Testis (tissue), 3 donors: ENCODE results near the gene MOV10L1. TPM values are rescaled to one million over a fixed set of nuclear protein-coding genes. Genes with fewer than 3 reads are reported as not detected.

ENCODE experiments used
- DNase-seq: peaks from one replicate; pipeline ENCODE4 v3.0.0-alpha.2; 2019
- H3K27ac ChIP-seq, 2 donors: fragments of 200-600 bp; sonication (generic); one replicate each; pipeline ENCODE4 v1.5.1; 2019
- H3K27me3 ChIP-seq: fragments of 200-600 bp; sonication (generic); one replicate; pipeline ENCODE4 v1.5.1; 2019
- H3K36me3 ChIP-seq: fragments of 200-600 bp; sonication (generic); one replicate; pipeline ENCODE4 v1.5.1; 2017; ENCODE audit warnings: low read depth; ENCODE audit errors: missing control alignments
- H3K4me1 ChIP-seq: fragments of 200-600 bp; sonication (generic); one replicate; pipeline ENCODE4 v1.5.1; 2019
- H3K4me3 ChIP-seq, 2 donors: fragments of 200-600 bp; sonication (generic); one replicate each; pipeline ENCODE4 v1.5.1; 2017 to 2019
- H3K9me3 ChIP-seq: fragments of 200-600 bp; sonication (generic); one replicate; pipeline ENCODE4 v1.5.1; 2017
- CTCF ChIP-seq, 3 experiments: fragments of 450-650 bp in 2 of 3; fragments of 200-600 bp in 1 of 3; sonication (generic) in 1 of 3; IDR thresholded peaks; one replicate each; pipeline ENCODE4 v1.5.1; 2016 to 2019; ENCODE audit warnings: antibody characterized with exemption in 3 of 3, mild to moderate bottlenecking in 2 of 3, moderate library complexity in 1 of 3
- POLR2A ChIP-seq: fragments of 450-650 bp; IDR thresholded peaks from one replicate; pipeline ENCODE4 v1.6.1; 2017; ENCODE audit warnings: antibody characterized with exemption, mild to moderate bottlenecking, moderate library complexity
- WGBS, 2 donors: methylation state at CpG; one replicate each; pipeline ENCODE4 v1.1.5; 2018; 5-methylcytosine and 5-hydroxymethylcytosine counted together
- intact Hi-C: fragments of 100-400 bp; cut with DNase I; formaldehyde crosslinking; loops from one replicate; pipeline ENCODE4 v1.15.1; 2023; ENCODE audit warnings: low total_unique reads
- polyA plus RNA-seq: library from polyadenylated mRNA; stranded (reverse); fragments of 350-450 nt; fragmentation: Illumina TruSeq; extraction: RNeasy Lipid Tissue Mini Kit (QIAGEN cat#74804); gene quantifications from one replicate; pipeline ENCODE4 v1.2.3, GENCODE V29; 2014; ENCODE audit warnings: low read depth, low replicate concordance; ENCODE audit not compliant: insufficient read depth
- total RNA-seq, 2 donors: library from RNA; depleted of rRNA; stranded (reverse); fragments of >200 nt; gene quantifications; one replicate each; pipeline ENCODE4 v1.2.3, GENCODE V29; 2016

Gene MOV10L1
- total and polyA plus RNA-seq, 3 donors from 2014 or later: 48.4 to 73.3 (median 62.4) TPM

GRCh38 chr22:50175191-50175461 lies 85.3 kb downstream of the MOV10L1 start:
- Histone ChIP-seq H3K4me3 (no peak overlapping the region), H3K27me3 (no peaks in the 10 kb centered on the region), H3K27ac (no peak overlapping the region), H3K4me1 (no peaks in the 10 kb centered on the region), H3K9me3 (no peaks in the 10 kb centered on the region), H3K36me3 (no peaks in the 10 kb centered on the region)
- intact Hi-C loops: no loop called here
- no peak for DNase-seq
- 75 to 94% methylated on average over 1 to 2 of the region's 6 CpGs for WGBS, 2 donors
- TF ChIP-seq CTCF (IDR thresholded peaks at IDR 0.05): no peak

- no peaks in the 10 kb centered on the region for H3K27me3 ChIP-seq
- intact Hi-C loops: no loop called here
- WGBS, 2 donors: 70 to 73% methylated on average over 16 to 25 of the region's 27 CpGs
Observed at GRCh38 chr22:50175921-50176849, 86.4 kb downstream of the MOV10L1 start.

GRCh38 chr22:50176850-50177536 lies 87.2 kb downstream of the MOV10L1 start:
- H3K9me3 ChIP-seq: no peaks in the 10 kb centered on the region
- no peaks in the 10 kb centered on the region for H3K4me1 ChIP-seq
- intact Hi-C loops: no loop called here
- H3K4me3 ChIP-seq: peak overlapping the region in 1 of 2 donors; percentile 38
- TF ChIP-seq CTCF (IDR thresholded peaks at IDR 0.05) (no peak), POLR2A (no peak)
- 79 to 91% methylated on average over 58 to 76 of the region's 76 CpGs for WGBS, 2 donors
- H3K27me3 ChIP-seq: no peaks in the 10 kb centered on the region
- H3K36me3 ChIP-seq: no peaks in the 10 kb centered on the region
- H3K27ac ChIP-seq: no peak overlapping the region
- no peak for DNase-seq

More at GRCh38 chr22:50175921-50176849, 86.4 kb downstream of the MOV10L1 start:
- Histone ChIP-seq H3K27ac (no peak overlapping the region), H3K4me1 (no peaks in the 10 kb centered on the region), H3K9me3 (no peaks in the 10 kb centered on the region), H3K36me3 (no peaks in the 10 kb centered on the region), H3K4me3 (no peak overlapping the region)
- no peak for TF ChIP-seq CTCF (IDR thresholded peaks at IDR 0.05)
- TF ChIP-seq POLR2A: no peak
- no peak for DNase-seq

- 67 to 70% methylated on average over 41 to 87 of the region's 98 CpGs for WGBS, 2 donors
- TF ChIP-seq CTCF (IDR thresholded peaks at IDR 0.05) (no peak), POLR2A (no peak)
- no peak overlapping the region for H3K27ac ChIP-seq
- no peaks in the 10 kb centered on the region for H3K9me3 ChIP-seq
- intact Hi-C loops: no loop called here
- no peaks in the 10 kb centered on the region for H3K36me3 ChIP-seq
- peak overlapping the region in 1 of 2 donors; percentile 38 for H3K4me3 ChIP-seq
- no peaks in the 10 kb centered on the region for H3K4me1 ChIP-seq
- no peaks in the 10 kb centered on the region for H3K27me3 ChIP-seq
- no peak for DNase-seq
Observed at GRCh38 chr22:50177537-50178470, 88.0 kb downstream of the MOV10L1 start.
